Ishikawa (cell line): ENCODE measurements around the gene DNASE1L2.

Source experiments
- CEBPB ChIP-seq: IDR thresholded peaks from 2 replicates; pipeline ENCODE4 v1.6.1; 2012
- CREB1 ChIP-seq: IDR thresholded peaks from 2 replicates; pipeline ENCODE4 v1.6.1; 2012; ENCODE audit warnings: low read depth
- EGR1 ChIP-seq: IDR thresholded peaks from 2 replicates; pipeline ENCODE4 v1.6.1; 2012
- EP300 ChIP-seq: IDR thresholded peaks from 2 replicates; pipeline ENCODE4 v1.6.1; 2012; ENCODE audit warnings: borderline replicate concordance
- FOXM1 ChIP-seq: IDR thresholded peaks from 2 replicates; pipeline ENCODE4 v1.6.1; 2012; ENCODE audit warnings: low read depth, borderline replicate concordance
- MAX ChIP-seq: IDR thresholded peaks from 2 replicates; pipeline ENCODE4 v1.6.1; 2012
- RAD21 ChIP-seq: IDR thresholded peaks from 2 replicates; pipeline ENCODE4 v1.6.1; 2012; ENCODE audit warnings: low read depth
- REST ChIP-seq: IDR thresholded peaks from 2 replicates; pipeline ENCODE4 v1.6.1; 2012; ENCODE audit warnings: low read depth, mild to moderate bottlenecking
- TAF1 ChIP-seq: IDR thresholded peaks from 2 replicates; pipeline ENCODE4 v1.6.1; 2012; ENCODE audit warnings: low read depth, mild to moderate bottlenecking
- TCF12 ChIP-seq: IDR thresholded peaks from 2 replicates; pipeline ENCODE4 v1.6.1; 2012; ENCODE audit warnings: low read depth
- USF1 ChIP-seq: IDR thresholded peaks from 2 replicates; pipeline ENCODE4 v1.6.1; 2012
- YY1 ChIP-seq: IDR thresholded peaks from 2 replicates; pipeline ENCODE4 v1.6.1; 2012; ENCODE audit warnings: low read depth
- ZBTB7A ChIP-seq: IDR thresholded peaks from 2 replicates; pipeline ENCODE4 v1.6.1; 2012; ENCODE audit warnings: low read depth

GRCh38 chr16:2243781-2244180, 7.5 kb downstream of the DNASE1L2 start:
- TF ChIP-seq CREB1 (no peak), EGR1 (no peak), REST (no peak), CEBPB (no peak), TAF1 (no peak), MAX (no peak), RAD21 (no peak), YY1 (no peak), ZBTB7A (no peak), EP300 (no peak), TCF12 (no peak), FOXM1 (no peak), USF1 (no peak)
